H1 (cell line): ENCODE data around the gene DENND1A. TPM values are rescaled to one million over a fixed set of nuclear protein-coding genes. Genes with fewer than 3 reads are reported as not detected.

ENCODE experiments used
- BRCA1 ChIP-seq: IDR thresholded peaks from 2 replicates; pipeline ENCODE4 v1.6.1; 2012; ENCODE audit warnings: low read depth, low read length, improper control_type of control experiment
- CTBP2 ChIP-seq: IDR thresholded peaks from 2 replicates; pipeline ENCODE4 v1.7.0; 2011; ENCODE audit warnings: borderline replicate concordance, mild to moderate bottlenecking, moderate library complexity, mixed read lengths, low read length; ENCODE audit not compliant: insufficient read depth, insufficient read length
- JUND ChIP-seq: IDR thresholded peaks from 2 replicates; pipeline ENCODE4 v1.6.1; 2011; ENCODE audit warnings: mild to moderate bottlenecking, improper control_type of control experiment, low read length
- RAD21 ChIP-seq, 2 experiments: IDR thresholded peaks in 1 of 2; conservative IDR thresholded peaks in 1 of 2; 2 replicates each; pipeline ENCODE4 v1.6.1; 2011; ENCODE audit warnings: low read depth in 2 of 2, low read length in 2 of 2, improper control_type of control experiment in 1 of 2, inconsistent platforms in 1 of 2, mild to moderate bottlenecking in 1 of 2, moderate library complexity in 1 of 2
- ZNF274 ChIP-seq: IDR thresholded peaks from 2 replicates; pipeline ENCODE4 v1.7.0; 2012; ENCODE audit warnings: low read length, borderline replicate concordance; ENCODE audit errors: extremely low read depth
- polyA plus RNA-seq, 7 experiments: library from polyadenylated mRNA; depleted of rRNA in 3 of 7; stranded (reverse) in 5 of 7; unstranded in 2 of 7; fragments of >200 nt in 5 of 7; fragments of 200-250 nt in 2 of 7; gene quantifications; 1 replicate in 5 of 7; 2 replicates in 1 of 7; 4 replicates in 1 of 7; pipeline versions ENCODE4 v1.2.1 to v1.2.3, GENCODE V29; 2011 to 2013; ENCODE audit warnings: missing spikeins in 2 of 7, mixed read lengths in 2 of 7
- total RNA-seq: library from RNA; stranded (reverse); fragmentation: NEBNext Ultra II Directional; extraction: Animal tissue kit (Norgen Biotek cat#: 25700); gene quantifications from 2 replicates; pipeline ENCODE4 v1.2.1, GENCODE V29; 2021

DENND1A gene
- total and polyA plus RNA-seq, 2 of the 8 experiments (the other 6 are each of a cell fraction or from before 2014, with no cell fraction given), result 24.1 to 26.4 TPM

DNA sequence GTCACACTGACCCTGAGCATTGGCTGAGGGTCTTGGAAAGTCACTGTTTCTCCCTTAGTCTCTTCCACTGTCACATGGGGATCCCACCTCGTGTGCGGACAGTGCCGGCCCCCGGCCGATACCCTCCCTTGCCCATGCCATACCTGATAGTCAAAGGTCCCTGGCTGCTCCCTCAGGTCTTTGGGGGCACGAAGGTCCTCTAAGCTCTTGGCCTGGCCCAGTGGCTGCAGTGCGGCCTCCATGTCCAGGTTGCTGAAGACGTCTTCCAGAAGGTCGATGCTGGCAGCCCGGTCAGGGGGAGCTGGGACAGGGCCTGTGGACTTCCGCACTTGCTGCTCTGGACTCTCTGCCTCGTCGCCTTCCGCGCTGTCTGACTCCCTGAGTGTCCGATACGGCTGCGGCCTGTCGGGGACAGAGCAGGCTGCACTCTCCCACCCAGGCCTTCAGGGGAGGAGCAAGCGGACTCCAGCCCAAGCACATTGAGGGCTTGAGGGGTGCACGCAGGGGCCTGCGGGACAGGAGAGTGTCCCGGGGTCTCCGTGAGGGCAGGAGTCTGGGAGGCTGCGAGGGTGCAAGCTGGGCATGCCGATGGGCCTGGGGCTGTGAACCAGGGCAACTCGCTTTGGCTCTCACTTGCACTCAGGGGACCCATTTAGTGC lies 546.3 kb downstream of the DENND1A start (continued):
- TF ChIP-seq ZNF274 (no peak), BRCA1 (no peak), JUND (no peak), CTBP2 (no peak), RAD21 (IDR thresholded peaks at IDR 0.05 in 1 of 2, conservative IDR thresholded peaks at IDR 0.05 in 1 of 2; ENCODE audit: low read depth in 2 of 2, low read length in 2 of 2) (no peak)
